ENCODE measurements around the gene ENDOU.

The ENDOU gene

GRCh38 chr12:47718531-47718930, 6.8 kb downstream of the ENDOU start:
- peaks cover 10% of the 10 kb centered on the region for H3K27me3 Mint-ChIP-seq (ENCODE audit: low read depth)
- H3K4me1 Mint-ChIP-seq: peaks cover 38% of the 10 kb centered on the region
- H3K36me3 Mint-ChIP-seq (ENCODE audit: low read depth): no peaks in the 10 kb centered on the region
- no peaks in the 10 kb centered on the region for H3K9me3 Mint-ChIP-seq
- peak overlapping the region; percentile 68 to 89 (median 84) for H3K27ac Mint-ChIP-seq
- no peak for TF ChIP-seq CTCF (IDR thresholded peaks at IDR 0.05; ENCODE audit: unreplicated experiment in 3 of 3)
- no peak overlapping the region for H3K4me3 Mint-ChIP-seq

- H3K9me3 Mint-ChIP-seq: no peaks in the 10 kb centered on the region
- H3K36me3 Mint-ChIP-seq (ENCODE audit: low read depth): no peaks in the 10 kb centered on the region
Measured at GRCh38 chr12:47717443-47718193, 7.7 kb downstream of the ENDOU start.

GRCh38 chr12:47717046-47717442, 8.2 kb downstream of the ENDOU start:
- no peaks in the 10 kb centered on the region for H3K9me3 Mint-ChIP-seq
- H3K4me1 Mint-ChIP-seq: peaks cover 43% of the 10 kb centered on the region
- no peak for TF ChIP-seq CTCF (IDR thresholded peaks at IDR 0.05; ENCODE audit: unreplicated experiment in 3 of 3)
- H3K4me3 Mint-ChIP-seq: no peak overlapping the region
- H3K36me3 Mint-ChIP-seq (ENCODE audit: low read depth): no peaks in the 10 kb centered on the region
- H3K27me3 Mint-ChIP-seq (ENCODE audit: low read depth): peaks cover 16% of the 10 kb centered on the region
- H3K27ac Mint-ChIP-seq: peak overlapping the region in 2 of 3 experiments; percentile 84 to 89

More at GRCh38 chr12:47717443-47718193, 7.7 kb downstream of the ENDOU start:
- H3K27me3 Mint-ChIP-seq (ENCODE audit: low read depth): peaks cover 16% of the 10 kb centered on the region
- no peak overlapping the region for H3K4me3 Mint-ChIP-seq
- peaks cover 43% of the 10 kb centered on the region for H3K4me1 Mint-ChIP-seq
- peak overlapping the region; percentile 68 to 89 (median 84) for H3K27ac Mint-ChIP-seq
- peak; percentile 72 to 84 (median 83) for TF ChIP-seq CTCF (IDR thresholded peaks at IDR 0.05; ENCODE audit: unreplicated experiment in 3 of 3)

GRCh38 chr12:47715877-47716548, 9.3 kb downstream of the ENDOU start:
- Mint-ChIP-seq H3K36me3 (ENCODE audit: low read depth) (no peaks in the 10 kb centered on the region), H3K9me3 (no peaks in the 10 kb centered on the region), H3K27me3 (ENCODE audit: low read depth) (peaks cover 16% of the 10 kb centered on the region), H3K4me1 (peaks cover 43% of the 10 kb centered on the region), H3K4me3 (peak overlapping the region in 2 of 3 experiments; percentile 16 to 21), H3K27ac (peak overlapping the region in 2 of 3 experiments; percentile 84 to 90)
- no peak for TF ChIP-seq CTCF (IDR thresholded peaks at IDR 0.05; ENCODE audit: unreplicated experiment in 3 of 3)

- peak overlapping the region; percentile 14 to 90 (median 84) for H3K27ac Mint-ChIP-seq
- H3K9me3 Mint-ChIP-seq: no peaks in the 10 kb centered on the region
- peak; percentile 74 to 88 (median 83) for TF ChIP-seq CTCF (IDR thresholded peaks at IDR 0.05; ENCODE audit: unreplicated experiment in 3 of 3)
- H3K4me3 Mint-ChIP-seq: peak overlapping the region in 2 of 3 experiments; percentile 56 to 71
- H3K36me3 Mint-ChIP-seq (ENCODE audit: low read depth): no peaks in the 10 kb centered on the region
- peaks cover 43% of the 10 kb centered on the region for H3K4me1 Mint-ChIP-seq
- H3K27me3 Mint-ChIP-seq (ENCODE audit: low read depth): peaks cover 16% of the 10 kb centered on the region
Measured at GRCh38 chr12:47715393-47715876, 9.9 kb downstream of the ENDOU start.
